Natural killer cell (primary cell): ENCODE results near the gene RAB26. TPM values are rescaled to one million over a fixed set of nuclear protein-coding genes. Genes with fewer than 3 reads are reported as not detected.
A peak's percentile ranks its signal among the peaks of the same experiment; 100 is the strongest.
"Not testable (repeated sequence)": the region's sequence is repeated elsewhere in the genome, so short reads cannot be mapped to it uniquely, and the experiment has no call there.

Source experiments
- ATAC-seq, 3 donors: fragments of 150-1000 bp in 2 of 3; fragments of 200-7000 bp in 1 of 3; cut with Tn5 transposase; 1 replicate in 1 of 3; 2 replicates in 2 of 3; pipeline ENCODE4 v1.10.0; 2021; ENCODE audit warnings: mild to moderate bottlenecking in 2 of 3, moderate library complexity in 2 of 3
- DNase-seq, 2 donors: peaks; one replicate each; pipeline versions ENCODE4 v3.0.0 to v3.0.0-alpha.2; 2013 to 2021; ENCODE audit warnings: mixed read lengths in 1 of 2
- H3K27ac ChIP-seq: one replicate; pipeline ENCODE4 v1.5.1; 2013; ENCODE audit warnings: mild to moderate bottlenecking, low read length
- H3K27me3 ChIP-seq: one replicate; pipeline ENCODE4 v1.6.1; 2013; ENCODE audit warnings: low read length; ENCODE audit not compliant: control insufficient read depth, insufficient read depth
- H3K36me3 ChIP-seq: one replicate; pipeline ENCODE4 v1.6.1; 2013; ENCODE audit warnings: low read length; ENCODE audit not compliant: control insufficient read depth, insufficient read depth
- H3K4me1 ChIP-seq: one replicate; pipeline ENCODE4 v1.6.1; 2013; ENCODE audit warnings: low read length; ENCODE audit not compliant: control insufficient read depth, insufficient read depth
- H3K4me3 ChIP-seq: one replicate; pipeline ENCODE4 v1.5.1; 2013; ENCODE audit warnings: low read length
- H3K9me3 ChIP-seq: one replicate; pipeline ENCODE4 v1.6.1; 2013; ENCODE audit warnings: low read length; ENCODE audit not compliant: control insufficient read depth, insufficient read depth
- H3K27ac Mint-ChIP-seq, 2 donors: one replicate each; pipeline ENCODE4 v1.8.0; 2022; ENCODE audit warnings: mild to moderate bottlenecking in 2 of 2, mixed read lengths in 2 of 2, moderate library complexity in 1 of 2
- H3K27me3 Mint-ChIP-seq, 2 donors: one replicate each; pipeline ENCODE4 v1.8.0; 2022; ENCODE audit warnings: low read depth in 2 of 2, mixed read lengths in 2 of 2
- H3K36me3 Mint-ChIP-seq: one replicate; pipeline ENCODE4 v1.8.0; 2022; ENCODE audit warnings: mixed read lengths
- H3K4me1 Mint-ChIP-seq, 2 donors: one replicate each; pipeline ENCODE4 v1.8.0; 2022; ENCODE audit warnings: mixed read lengths in 2 of 2
- H3K4me3 Mint-ChIP-seq: one replicate; pipeline ENCODE4 v1.8.0; 2022; ENCODE audit warnings: mild to moderate bottlenecking, moderate library complexity, mixed read lengths
- H3K9me3 Mint-ChIP-seq, 2 donors: one replicate each; pipeline ENCODE4 v1.8.0; 2022; ENCODE audit warnings: mixed read lengths in 2 of 2
- WGBS: methylation state at CpG from one replicate; pipeline ENCODE4 v1.1.7; 2013; ENCODE audit warnings: missing lambda C conversion rate; ENCODE audit not compliant: insufficient coverage; 5-methylcytosine and 5-hydroxymethylcytosine counted together
- intact Hi-C: fragments of 100-400 bp; cut with micrococcal nuclease; formaldehyde crosslinking; loops from one replicate; pipeline ENCODE4 v1.14.2; 2022
- total RNA-seq, 4 donors: library from RNA; stranded (reverse); fragments of 120-200 nt in 1 of 4; gene quantifications; one replicate each; pipeline versions ENCODE4 v1.2.3 to v1.2.4, GENCODE V29; 2013 to 2022

The RAB26 gene
- total RNA-seq, 3 donors from 2014 or later (not counting 1 experiment from before 2014, with no cell fraction given), result 0.27 to 0.28 TPM; not detected in 1

GRCh38 chr16:2124377-2124693, 24.1 kb upstream of the RAB26 start:
- H3K4me3 ChIP-seq, intact Hi-C loops, H3K9me3 ChIP-seq, H3K9me3 Mint-ChIP-seq, H3K36me3 Mint-ChIP-seq, H3K27me3 ChIP-seq, ATAC-seq, H3K4me3 Mint-ChIP-seq, H3K27me3 Mint-ChIP-seq, H3K27ac ChIP-seq, H3K27ac Mint-ChIP-seq, H3K36me3 ChIP-seq, DNase-seq: not testable (repeated sequence)
- peaks cover 22% of the 10 kb centered on the region for H3K4me1 ChIP-seq
- peaks cover 17 to 28% of the 10 kb centered on the region in 2 donors for H3K4me1 Mint-ChIP-seq
- WGBS, result 59% methylated on average over 11 of the region's 11 CpGs

- H3K4me3 ChIP-seq, H3K27me3 Mint-ChIP-seq: not testable (repeated sequence)
- 43% methylated on average over 36 of the region's 37 CpGs for WGBS
These were observed 23.6 kb upstream of the RAB26 start for GRCh38 chr16:2124694-2125444.

GRCh38 chr16:2125609-2126008, 22.8 kb upstream of the RAB26 start:
- intact Hi-C loops, H3K9me3 ChIP-seq: not testable (repeated sequence)
- WGBS, result 64% methylated on average over 9 of the region's 11 CpGs

More at GRCh38 chr16:2124694-2125444, 23.6 kb upstream of the RAB26 start:
- H3K27ac Mint-ChIP-seq, H3K27ac ChIP-seq, ATAC-seq, H3K36me3 ChIP-seq, H3K36me3 Mint-ChIP-seq, intact Hi-C loops, H3K9me3 ChIP-seq, H3K4me3 Mint-ChIP-seq, H3K27me3 ChIP-seq, DNase-seq, H3K9me3 Mint-ChIP-seq: not testable (repeated sequence)
- H3K4me1 ChIP-seq, result peaks cover 22% of the 10 kb centered on the region
- peaks cover 17 to 28% of the 10 kb centered on the region in 2 donors for H3K4me1 Mint-ChIP-seq

DNA sequence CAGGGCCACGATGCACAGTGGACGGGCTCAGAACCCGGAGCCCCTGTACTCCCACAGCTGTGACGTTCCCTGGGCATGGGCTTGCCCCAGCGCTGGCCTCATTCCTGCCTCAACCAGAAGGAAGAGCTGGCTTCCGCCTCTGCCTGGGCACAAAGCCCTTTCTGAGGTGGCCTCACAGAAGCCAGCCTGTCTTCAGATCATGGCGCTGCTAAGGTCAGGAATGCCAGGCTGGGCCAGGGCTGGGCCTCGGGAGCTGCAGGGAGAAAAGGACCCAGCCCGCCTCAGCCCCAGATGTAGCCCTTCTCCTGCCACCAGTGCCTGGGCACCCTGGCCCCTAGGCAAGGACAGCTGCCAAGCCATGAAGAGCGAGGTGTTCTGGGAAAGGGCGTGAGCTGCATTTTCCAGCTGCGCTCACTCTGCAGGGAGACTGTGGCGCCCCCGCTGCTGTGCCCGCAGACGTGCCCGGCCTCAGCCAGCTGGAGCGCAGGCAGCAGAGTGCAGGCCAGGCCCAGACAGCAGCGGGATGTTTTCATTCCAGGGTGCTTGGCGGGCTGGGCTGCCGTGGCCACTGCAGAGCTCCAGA, 22.2 kb upstream of the RAB26 start:
- H3K4me3 Mint-ChIP-seq, H3K4me3 ChIP-seq, H3K27me3 Mint-ChIP-seq, intact Hi-C loops, H3K36me3 ChIP-seq, H3K9me3 Mint-ChIP-seq, DNase-seq, H3K27me3 ChIP-seq, H3K27ac Mint-ChIP-seq, H3K27ac ChIP-seq, H3K9me3 ChIP-seq, H3K36me3 Mint-ChIP-seq, ATAC-seq: not testable (repeated sequence)
- peaks cover 10 to 20% of the 10 kb centered on the region in 2 donors for H3K4me1 Mint-ChIP-seq
- peaks cover 22% of the 10 kb centered on the region for H3K4me1 ChIP-seq
- 85% methylated on average over 21 of the region's 21 CpGs for WGBS

More at GRCh38 chr16:2125609-2126008, 22.8 kb upstream of the RAB26 start:
- DNase-seq, H3K27ac Mint-ChIP-seq, ATAC-seq, H3K36me3 ChIP-seq, H3K27ac ChIP-seq, H3K36me3 Mint-ChIP-seq, H3K4me3 Mint-ChIP-seq, H3K27me3 ChIP-seq, H3K9me3 Mint-ChIP-seq, H3K4me3 ChIP-seq, H3K27me3 Mint-ChIP-seq: not testable (repeated sequence)
- peaks cover 12 to 23% of the 10 kb centered on the region in 2 donors for H3K4me1 Mint-ChIP-seq
- H3K4me1 ChIP-seq, result peaks cover 22% of the 10 kb centered on the region

DNA sequence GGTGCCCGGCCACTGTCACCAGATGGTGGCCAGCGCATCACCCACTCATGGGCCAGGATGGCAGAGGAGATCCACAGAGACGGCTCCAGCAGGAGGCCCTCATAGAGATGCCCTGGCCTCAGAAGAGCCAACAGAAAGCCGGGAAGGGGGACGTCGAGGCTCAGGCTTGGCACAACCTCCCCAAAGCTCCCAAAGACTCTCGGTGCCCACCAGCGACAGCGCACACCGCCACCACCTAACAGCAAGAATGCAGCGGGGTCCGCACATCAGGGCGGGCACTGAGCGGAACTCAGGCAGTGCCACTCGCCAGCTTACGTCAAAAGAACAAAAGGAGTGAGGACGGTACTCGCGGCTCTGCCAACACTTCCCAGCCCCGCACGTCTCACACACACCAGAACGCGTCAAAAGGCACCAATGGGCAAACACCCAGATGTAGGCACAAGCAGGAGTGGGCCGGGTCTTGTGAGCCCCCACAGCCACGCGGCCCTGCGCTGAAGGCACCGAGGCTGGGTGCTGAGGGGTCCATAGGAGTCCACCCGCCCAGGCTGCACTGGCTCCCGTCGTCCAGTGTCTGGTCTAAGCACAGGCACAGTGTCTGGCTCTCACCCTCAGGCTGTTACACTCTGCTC, 21.4 kb upstream of the RAB26 start:
- H3K36me3 Mint-ChIP-seq, H3K9me3 ChIP-seq, H3K4me3 ChIP-seq, H3K36me3 ChIP-seq, H3K27me3 Mint-ChIP-seq, H3K27me3 ChIP-seq, intact Hi-C loops, H3K9me3 Mint-ChIP-seq, H3K27ac ChIP-seq, H3K27ac Mint-ChIP-seq: not testable (repeated sequence)
- DNase-seq (peak in 1 of 2 donors; percentile 43), ATAC-seq (peak in 1 of 3 donors; percentile 14)
- peaks cover 22% of the 10 kb centered on the region for H3K4me1 ChIP-seq
- Mint-ChIP-seq H3K4me3 (peak overlapping the region; percentile 31), H3K4me1 (peaks cover 10 to 20% of the 10 kb centered on the region in 2 donors)
- 95% methylated on average over 29 of the region's 31 CpGs for WGBS

- peak overlapping the region; percentile 25 for H3K4me3 Mint-ChIP-seq
- H3K9me3 Mint-ChIP-seq, H3K4me3 ChIP-seq, H3K9me3 ChIP-seq, H3K27me3 ChIP-seq, H3K27me3 Mint-ChIP-seq, intact Hi-C loops, ATAC-seq, H3K27ac ChIP-seq, H3K27ac Mint-ChIP-seq, H3K36me3 Mint-ChIP-seq, H3K36me3 ChIP-seq: not testable (repeated sequence)
- DNase-seq, result peak in 1 of 2 donors; percentile 47
- WGBS, result 81% methylated on average over 3 of the region's 3 CpGs
- H3K4me1 ChIP-seq, result peaks cover 22% of the 10 kb centered on the region
- H3K4me1 Mint-ChIP-seq, result peaks cover 10 to 20% of the 10 kb centered on the region in 2 donors
These were observed 20.7 kb upstream of the RAB26 start for GRCh38 chr16:2127630-2128280.

DNA sequence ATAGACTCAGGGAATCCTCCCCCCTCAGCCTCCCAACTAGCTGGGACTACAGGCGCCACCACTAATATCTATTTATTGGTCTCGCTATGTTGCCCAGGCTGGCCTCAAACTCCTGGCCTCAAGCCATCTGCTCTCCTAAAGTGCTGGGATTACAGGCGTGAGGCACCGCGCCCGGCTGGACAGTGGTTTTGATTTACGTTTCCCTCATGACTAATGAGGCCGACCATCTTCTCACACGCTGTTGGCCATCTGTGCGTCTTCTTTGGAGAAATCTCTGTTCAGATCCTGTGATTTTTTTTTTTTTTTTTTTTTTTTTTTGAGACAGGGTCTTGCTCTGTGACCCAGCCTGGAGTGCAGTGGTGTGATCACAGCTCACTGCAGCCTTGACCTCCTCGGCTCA, 19.2 kb upstream of the RAB26 start:
- H3K27me3 ChIP-seq, H3K36me3 ChIP-seq, intact Hi-C loops, ATAC-seq, H3K27ac ChIP-seq, H3K9me3 ChIP-seq, H3K9me3 Mint-ChIP-seq, DNase-seq, H3K27ac Mint-ChIP-seq, H3K27me3 Mint-ChIP-seq, H3K4me3 Mint-ChIP-seq, H3K36me3 Mint-ChIP-seq, H3K4me3 ChIP-seq: not testable (repeated sequence)
- WGBS, result 94% methylated on average over 6 of the region's 11 CpGs
- H3K4me1 Mint-ChIP-seq, result peaks cover 10 to 20% of the 10 kb centered on the region in 2 donors
- peaks cover 22% of the 10 kb centered on the region for H3K4me1 ChIP-seq
